GM19099 (cell line): ENCODE data around the gene PLPP1.

ENCODE experiments used
- POLR2A ChIP-seq: IDR thresholded peaks from 3 replicates; pipeline ENCODE4 v1.6.1; 2011; ENCODE audit warnings: low read depth; ENCODE audit not compliant: insufficient read length; ENCODE audit errors: extremely low read depth

Gene PLPP1

DNA sequence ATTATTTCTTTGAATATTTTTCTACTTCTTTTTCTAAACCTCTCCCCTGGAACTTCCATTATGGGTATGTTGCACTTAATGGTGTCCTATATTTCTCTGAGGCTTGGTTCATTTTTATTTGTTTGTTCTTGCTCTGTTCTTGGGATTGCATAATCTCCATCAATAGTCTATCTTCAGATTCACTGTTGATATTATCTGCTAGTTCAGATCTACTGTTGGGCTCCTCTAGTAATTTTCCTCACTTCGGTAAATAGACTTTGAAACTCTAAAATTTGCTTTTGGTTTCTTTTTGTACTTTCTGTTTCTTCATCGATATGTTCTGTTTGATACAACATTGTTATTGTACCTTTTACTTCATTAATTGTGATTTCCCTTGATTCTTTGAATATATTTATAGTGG, 150.7 kb downstream of the PLPP1 start:
- TF ChIP-seq POLR2A, result no peak

DNA sequence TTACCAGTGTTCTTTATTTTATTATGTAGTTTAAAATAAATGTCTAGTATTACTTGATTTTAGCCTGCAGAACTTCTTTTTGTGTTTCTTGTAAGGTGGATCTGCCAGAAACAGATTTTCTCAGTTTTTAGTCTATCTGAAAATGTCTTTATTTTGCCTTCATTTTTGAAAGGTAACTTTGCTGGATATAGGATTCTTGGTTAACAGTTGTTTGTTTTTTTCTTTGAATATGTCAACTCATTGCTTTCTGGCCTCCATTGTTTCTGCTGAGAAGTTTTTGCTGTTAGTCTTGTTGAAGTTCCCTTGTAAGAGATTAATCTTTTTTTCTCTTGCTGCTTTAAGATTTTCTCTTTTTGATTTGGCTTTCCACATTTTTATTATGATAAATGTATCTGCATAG, 151.5 kb downstream of the PLPP1 start:
- TF ChIP-seq POLR2A, result no peak

DNA sequence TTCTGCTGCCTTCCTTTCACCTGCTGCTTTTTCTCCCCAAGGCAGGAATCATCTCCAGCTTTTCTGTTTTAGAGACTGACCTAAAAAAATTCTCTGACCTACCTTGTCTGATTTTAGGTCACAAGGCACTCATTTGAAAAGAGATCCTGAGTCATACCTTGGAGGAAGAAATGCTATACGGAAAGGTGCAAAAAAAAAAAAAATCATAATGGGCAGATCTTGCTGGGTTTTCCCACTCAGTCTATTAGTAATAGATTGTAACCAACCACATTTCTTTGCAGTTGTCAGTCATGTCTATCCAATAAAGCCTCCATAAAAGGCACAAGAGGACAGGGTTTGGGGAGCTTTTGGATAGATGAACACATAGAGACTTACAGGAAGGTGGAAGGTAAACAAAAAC, 157.0 kb downstream of the PLPP1 start:
- no peak for TF ChIP-seq POLR2A
